ENCODE data around the gene FLOT1. TPM values are rescaled to one million over a fixed set of nuclear protein-coding genes. Genes with fewer than 3 reads are reported as not detected.

Gene FLOT1
- total and polyA plus RNA-seq, 2 of the 13 experiments (the other 11 are each of a cell fraction or from before 2014, with no cell fraction given), result 82.3 to 130 TPM

- TF ChIP-seq ZNF646 (CRISPR knock-in tag; IDR thresholded peaks at IDR 0.05) (no peak; the same call in 1 of the 2 replicates), GTF3A (CRISPR knock-in tag; conservative IDR thresholded peaks at IDR 0.05) (no peak), ZFX (CRISPR knock-in tag; IDR thresholded peaks at IDR 0.05; ENCODE audit: low read depth) (peak; percentile 48), KDM2A (CRISPR knock-in tag; IDR thresholded peaks at IDR 0.05; ENCODE audit: borderline replicate concordance, low read depth) (peak; percentile 67), TBX2 (CRISPR knock-in tag; IDR thresholded peaks at IDR 0.05; ENCODE audit: borderline replicate concordance) (peak; percentile 98), HOXA9 (CRISPR knock-in tag; IDR thresholded peaks at IDR 0.05; ENCODE audit: borderline replicate concordance) (no peak), ELF3 (CRISPR knock-in tag; IDR thresholded peaks at IDR 0.05) (peak; percentile 98), ZBTB38 (CRISPR knock-in tag; IDR thresholded peaks at IDR 0.05) (peak; percentile 41; the same call in 1 of the 2 replicates), POGK (CRISPR knock-in tag; conservative IDR thresholded peaks at IDR 0.05) (peak; percentile 67), RXRA (CRISPR knock-in tag; IDR thresholded peaks at IDR 0.05) (peak; percentile 72), RARA (CRISPR knock-in tag; IDR thresholded peaks at IDR 0.05) (peak; percentile 97), ZSCAN21 (CRISPR knock-in tag; IDR thresholded peaks at IDR 0.05; ENCODE audit: borderline replicate concordance) (peak; percentile 42; the same call in 1 of the 2 replicates), KAT8 (CRISPR knock-in tag; IDR thresholded peaks at IDR 0.05) (peak; percentile 71), ZNF343 (CRISPR knock-in tag; IDR thresholded peaks at IDR 0.05) (0 out of 2 replicates have a peak, but pooled peaks have one; percentile 21), AGO2 (optimal IDR thresholded peaks at IDR 0.05; ENCODE audit: low read depth, low read length) (no peak), IKZF5 (CRISPR knock-in tag; IDR thresholded peaks at IDR 0.05) (peak; percentile 46; the same call in 1 of the 2 replicates), IRF9 (CRISPR knock-in tag; IDR thresholded peaks at IDR 0.05; ENCODE audit: borderline replicate concordance) (peak; percentile 64; the same call in 1 of the 2 replicates)
These were observed 21.4 kb upstream of the FLOT1 start (continued) for GRCh38 chr6:30763618-30764489.
